Hippocampal formation (tissue), 2 donors: ENCODE data around the gene NPIPA5.
"Not testable (repeated sequence)": the region's sequence is repeated elsewhere in the genome, so short reads cannot be mapped to it uniquely, and the experiment has no call there.

Experiments
- DNase-seq, 2 donors: peaks; one replicate each; lab custom pipeline; 2025; lab: John Stamatoyannopoulos, UW

Gene NPIPA5

GRCh38 chr16:15378194-15378593 lies at the start of gene NPIPA5:
TSS of gene NPIPA5 (minus strand) at chr16:15378294. CDS start at chr16:15378294, 0 bp downstream.
- not testable (repeated sequence) for DNase-seq

- peak; percentile 44 to 59 for DNase-seq
These were observed 49.6 kb upstream of the NPIPA5 start for GRCh38 chr16:15427648-15428239.

- DNase-seq: no peak
These were observed 48.7 kb upstream of the NPIPA5 start for GRCh38 chr16:15426796-15427195.

- no peak for DNase-seq
These were observed 47.8 kb upstream of the NPIPA5 start for GRCh38 chr16:15425861-15426260.

- no peak for DNase-seq
These were observed 44.1 kb upstream of the NPIPA5 start for GRCh38 chr16:15422222-15422621.

- DNase-seq: not testable (repeated sequence)
These were observed 43.6 kb upstream of the NPIPA5 start for GRCh38 chr16:15421696-15422095.

- DNase-seq: no peak
These were observed 40.1 kb upstream of the NPIPA5 start for GRCh38 chr16:15418206-15418605.

GRCh38 chr16:15417197-15417596 lies 39.1 kb upstream of the NPIPA5 start:
- DNase-seq: no peak

- DNase-seq: no peak
These were observed 37.5 kb upstream of the NPIPA5 start for GRCh38 chr16:15415511-15415985.

GRCh38 chr16:15409476-15409875 lies 31.4 kb upstream of the NPIPA5 start:
- not testable (repeated sequence) for DNase-seq

GRCh38 chr16:15407756-15408155 lies 29.7 kb upstream of the NPIPA5 start:
- DNase-seq: not testable (repeated sequence)

- DNase-seq: no peak
These were observed 26.7 kb upstream of the NPIPA5 start for GRCh38 chr16:15404792-15405191.

- DNase-seq: not testable (repeated sequence)
These were observed 26.0 kb upstream of the NPIPA5 start for GRCh38 chr16:15404091-15404490.

- no peak for DNase-seq
These were observed 25.4 kb upstream of the NPIPA5 start for GRCh38 chr16:15403392-15403995.

- DNase-seq: no peak
These were observed 23.9 kb upstream of the NPIPA5 start for GRCh38 chr16:15401972-15402371.

GRCh38 chr16:15400314-15400713 lies 22.2 kb upstream of the NPIPA5 start:
- DNase-seq: not testable (repeated sequence)

GRCh38 chr16:15399317-15399716 lies 21.2 kb upstream of the NPIPA5 start:
- no peak for DNase-seq

- DNase-seq: no peak
These were observed 20.7 kb upstream of the NPIPA5 start for GRCh38 chr16:15398618-15399316.

GRCh38 chr16:15396948-15397594 lies 19.0 kb upstream of the NPIPA5 start:
- no peak for DNase-seq

- DNase-seq: not testable (repeated sequence)
These were observed 18.4 kb upstream of the NPIPA5 start for GRCh38 chr16:15396509-15396829.

- DNase-seq: peak in 1 of 2 donors; percentile 7
These were observed 17.8 kb upstream of the NPIPA5 start, which contains the start of gene MPV17L for GRCh38 chr16:15395631-15396508. TSS of gene MPV17L (plus strand) at chr16:15395754. CDS start at chr16:15395898, 144 bp downstream.
